Measurements from ENCODE around the gene HIPK1.

Gene HIPK1

GRCh38 chr1:114021665-114022099 is 92.6 kb downstream of the HIPK1 start:
- DNase-seq, result no peak

- DNase-seq, result no peak
These were observed 93.8 kb downstream of the HIPK1 start for GRCh38 chr1:114022877-114023276.

DNA sequence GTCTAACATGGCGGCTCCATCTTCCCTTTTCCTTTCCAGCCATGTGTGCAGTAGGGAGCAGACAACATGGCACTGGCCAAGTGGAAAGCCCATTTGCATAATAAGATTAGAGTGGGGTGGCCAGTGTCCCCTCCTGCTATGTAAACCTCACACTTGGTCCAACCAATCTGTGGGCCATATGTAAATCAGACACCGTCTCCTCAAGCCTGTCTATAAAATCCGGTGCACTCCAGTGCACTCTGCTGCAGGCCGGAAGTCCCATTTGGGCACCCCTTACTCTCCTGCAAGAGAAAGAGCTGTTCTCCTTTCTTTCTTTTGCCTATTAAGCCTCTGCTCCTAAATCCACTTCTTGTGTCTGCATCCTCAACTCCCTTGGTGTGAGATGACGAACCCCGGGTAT is 94.3 kb downstream of the HIPK1 start:
- DNase-seq, result no peak

DNA sequence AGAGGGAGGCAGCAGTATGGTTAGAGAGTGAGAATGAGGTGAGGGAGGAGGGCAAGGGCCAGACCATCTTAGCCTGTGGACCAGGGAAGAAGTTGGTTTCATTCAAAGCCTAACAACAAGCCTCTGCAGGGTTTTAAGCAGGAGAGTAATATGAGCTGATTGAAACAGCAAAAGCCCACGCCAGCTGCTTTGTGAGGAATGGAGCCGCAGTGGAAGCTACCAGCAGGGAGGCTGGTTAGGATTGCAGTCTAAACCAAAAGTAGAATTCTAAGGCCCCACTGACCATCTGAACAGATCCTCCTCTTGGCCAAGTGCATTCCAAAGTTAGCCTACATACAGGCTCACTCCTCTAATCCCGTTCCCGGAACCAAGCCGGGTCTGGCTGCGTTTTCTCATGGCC is 94.9 kb downstream of the HIPK1 start:
- no peak for DNase-seq

- DNase-seq, result no peak
These were observed 96.7 kb downstream of the HIPK1 start for GRCh38 chr1:114025609-114026401.

- DNase-seq, result no peak
These were observed 97.7 kb downstream of the HIPK1 start for GRCh38 chr1:114026797-114027196.
